K562 (cell line): Measurements from ENCODE around the gene WDR93. TPM values are rescaled to one million over a fixed set of nuclear protein-coding genes. Genes with fewer than 3 reads are reported as not detected.

Source experiments
- ATAC-seq: fragments of 200-7000 bp; cut with Tn5 transposase; 3 replicates; pipeline ENCODE4 v1.9.1; 2020; ENCODE audit warnings: moderate library complexity
- BruUV-seq: library from RNA; stranded (reverse); fragments of 400-500 nt; replicated peaks from 2 replicates; lab custom pipeline; 2021; lab: Mats Ljungman, UMichigan
- CTCF ChIA-PET: fragments of 300-600 bp; formaldehyde crosslinking; extraction: SDS; loops from one replicate; lab custom pipeline; 2021; ENCODE audit warnings: low intra/inter-chr PET ratio; lab: Yijun Ruan, JAX
- POLR2A ChIA-PET: fragments of 300-600, 350-650 bp; sonication (Branson Sonifier 250); formaldehyde crosslinking; extraction: SDS; loops from one replicate; lab custom pipeline; 2021; ENCODE audit warnings: antibody characterized with exemption, inconsistent platforms; lab: Yijun Ruan, JAX
- DNase-seq, 4 experiments: peaks; one replicate each; pipeline versions ENCODE4 v3.0.0 to v3.0.0-alpha.2; 2011 to 2018; ENCODE audit warnings: low spot score in 3 of 4, mixed read lengths in 3 of 4; ENCODE audit errors: extremely low read depth in 1 of 4
- FAIRE-seq: peaks from 2 replicates; lab custom pipeline; 2011; peaks lifted over from hg19 to GRCh38; lab: Jason Lieb, UNC
- H2AFZ ChIP-seq: 2 replicates; pipeline ENCODE4 v1.6.0; 2011; ENCODE audit warnings: low read depth, low read length, control low read depth, inconsistent platforms
- H3K27ac ChIP-seq: fragments of 200-600 bp; 3 replicates; pipeline ENCODE4 v1.8.0; 2011; ENCODE audit warnings: low read depth, mild to moderate bottlenecking, control low read depth, inconsistent platforms, low read length, moderate library complexity, mixed read lengths; ENCODE audit errors: extremely low read depth
- H3K27me3 ChIP-seq, 2 experiments: fragments of 300-600 bp in 1 of 2; 2 replicates in 1 of 2; 3 replicates in 1 of 2; pipeline versions ENCODE4 v1.6.0 to v1.8.0; 2011; ENCODE audit warnings: inconsistent platforms in 2 of 2, low read length in 2 of 2, mild to moderate bottlenecking in 1 of 2, mixed read lengths in 1 of 2, moderate library complexity in 1 of 2; ENCODE audit not compliant: control insufficient read depth in 2 of 2, insufficient read depth in 2 of 2
- H3K36me3 ChIP-seq: fragments of 300-600 bp; 3 replicates; pipeline ENCODE4 v1.8.0; 2011; ENCODE audit warnings: mild to moderate bottlenecking, low read length, inconsistent platforms; ENCODE audit not compliant: control insufficient read depth, insufficient read depth
- H3K4me1 ChIP-seq, 2 experiments: fragments of 200-600 bp in 1 of 2; replicated peaks in 1 of 2; 2 replicates in 1 of 2; 3 replicates in 1 of 2; pipeline versions ENCODE4 v1.5.1 to v1.8.0; 2011; ENCODE audit warnings: inconsistent platforms in 2 of 2, low read length in 2 of 2, mild to moderate bottlenecking in 1 of 2, mixed read lengths in 1 of 2, moderate library complexity in 1 of 2; ENCODE audit not compliant: control insufficient read depth in 2 of 2, insufficient read depth in 2 of 2
- H3K4me2 ChIP-seq: 2 replicates; pipeline ENCODE4 v1.6.1; 2011; ENCODE audit warnings: low read length, control low read depth, inconsistent platforms, mixed read lengths; ENCODE audit not compliant: insufficient read depth
- H3K4me3 ChIP-seq: fragments of 200-600 bp; sonication (generic), shearing (Covaris generic); 2 replicates; pipeline ENCODE4 v1.5.1; 2016; ENCODE audit warnings: control low read depth, inconsistent platforms
- H3K79me2 ChIP-seq: fragments of 200-600 bp; 3 replicates; pipeline ENCODE4 v1.8.0; 2011; ENCODE audit warnings: low read length, inconsistent platforms; ENCODE audit not compliant: control insufficient read depth, insufficient read depth
- H3K9ac ChIP-seq, 2 experiments: 2 replicates each; pipeline versions ENCODE4 v1.6.0 to v1.6.1; 2011; ENCODE audit warnings: low read depth in 2 of 2, low read length in 2 of 2, control low read depth in 1 of 2, inconsistent platforms in 1 of 2, mild to moderate bottlenecking in 1 of 2, mixed read lengths in 1 of 2; ENCODE audit not compliant: insufficient read depth in 1 of 2
- H3K9me1 ChIP-seq: one replicate; pipeline ENCODE4 v1.6.0; 2011; ENCODE audit warnings: inconsistent platforms, mild to moderate bottlenecking, low read length, moderate library complexity; ENCODE audit not compliant: control insufficient read depth, insufficient read depth
- H3K9me3 ChIP-seq: replicated peaks from 2 replicates; pipeline ENCODE4 v1.5.1; 2011; ENCODE audit warnings: low read depth, low read length, inconsistent platforms; ENCODE audit not compliant: control insufficient read depth, insufficient read depth
- H4K20me1 ChIP-seq: replicated peaks from 2 replicates; pipeline ENCODE4 v1.6.1; 2011; ENCODE audit warnings: low read length, inconsistent platforms, mixed read lengths; ENCODE audit not compliant: control insufficient read depth, insufficient read depth
- CTCF ChIP-seq, 3 experiments: IDR thresholded peaks in 2 of 3; conservative IDR thresholded peaks in 1 of 3; 2 replicates each; pipeline ENCODE4 v1.5.1; 2011 to 2012; ENCODE audit warnings: low read length in 3 of 3, mild to moderate bottlenecking in 3 of 3, control low read depth in 2 of 3, improper control_type of control experiment in 1 of 3, inconsistent platforms in 1 of 3, low read depth in 1 of 3, mixed read lengths in 1 of 3, moderate library complexity in 1 of 3; ENCODE audit not compliant: insufficient read depth in 2 of 3
- TFAM ChIP-seq: fragments of 250-450 bp; sonication (Bioruptor Pico); conservative IDR thresholded peaks from 2 replicates; pipeline ENCODE4 v1.5.0; 2021; ENCODE audit warnings: mild to moderate bottlenecking, moderate library complexity
- ZNF518B ChIP-seq: fragments of 250-450 bp; sonication (Bioruptor Pico); IDR thresholded peaks from 2 replicates; pipeline ENCODE4 v1.5.0; 2021; ENCODE audit warnings: mild to moderate bottlenecking, moderate library complexity
- ZZZ3 ChIP-seq: fragments of 450-650 bp; IDR thresholded peaks from 2 replicates; pipeline ENCODE4 v1.6.1; 2016; ENCODE audit warnings: antibody characterized with exemption, mild to moderate bottlenecking, moderate library complexity
- WGBS: fragments of 100-300 bp; shearing (Covaris generic); methylation state at CpG from one replicate; pipeline ENCODE4 v1.1.6; 2016; ENCODE audit warnings: low coverage, mixed read lengths; ENCODE audit not compliant: insufficient coverage; ENCODE audit errors: missing lambda C conversion rate; 5-methylcytosine and 5-hydroxymethylcytosine counted together
- in situ Hi-C: fragments of 300-500 bp; cut with MboI; formaldehyde crosslinking; loops from 4 replicates; pipeline ENCODE4 v1.15.0; 2018; ENCODE audit warnings: inconsistent platforms, mixed read lengths
- intact Hi-C: fragments of 100-400 bp; cut with micrococcal nuclease; formaldehyde crosslinking; loops from 2 replicates; pipeline ENCODE4 v1.14.2; 2022
- polyA plus RNA-seq, 8 experiments: library from polyadenylated mRNA; depleted of rRNA in 4 of 8; stranded (reverse) in 5 of 8; unstranded in 3 of 8; fragments of >200 nt; fragmentation: Nextera tagmentation in 2 of 8; fragmentation: Illumina TruSeq in 1 of 8; extraction: Ambion mirVana in 2 of 8; extraction: Trizol in 1 of 8; gene quantifications; 2 replicates each; pipeline versions ENCODE4 v1.2.1 to v1.2.3, GENCODE V29; 2011 to 2014; ENCODE audit warnings: inconsistent platforms in 1 of 8, missing spikeins in 1 of 8
- total RNA-seq, 7 experiments: library from RNA; depleted of rRNA in 6 of 7; stranded (reverse); fragments of >200 nt in 6 of 7; fragmentation: Illumina TruSeq in 2 of 7; extraction: Trizol in 2 of 7; gene quantifications; 2 replicates each; pipeline versions ENCODE4 v1.2.1 to v1.2.3, GENCODE V29; 2011 to 2021; ENCODE audit warnings: low replicate concordance in 1 of 7

Gene WDR93
- total and polyA plus RNA-seq, 9 of the 15 experiments (the other 6 are each of a cell fraction or from before 2014, with no cell fraction given) = not detected

- TF ChIP-seq CTCF (IDR thresholded peaks at IDR 0.05 in 2 of 3, conservative IDR thresholded peaks at IDR 0.05 in 1 of 3; ENCODE audit: insufficient read depth in 2 of 3, low read depth in 1 of 3, low read length in 3 of 3) = no peak
- TF ChIP-seq ZNF518B = no peak
- no peak for TF ChIP-seq ZZZ3
Measured at GRCh38 chr15:89728254-89728653, 37.6 kb downstream of the WDR93 start (continued).

- Histone ChIP-seq H3K9me3 (no peaks in the 10 kb centered on the region), H3K27me3 (peaks cover 14 to 55% of the 10 kb centered on the region in 2 experiments; a peak in 4 of 5 replicates), H4K20me1 (no peaks in the 10 kb centered on the region), H2AFZ (no peak overlapping the region), H3K4me3 (no peak overlapping the region), H3K4me2 (no peak overlapping the region), H3K27ac (no peak overlapping the region), H3K4me1 (no peaks in the 10 kb centered on the region), H3K36me3 (no peaks in the 10 kb centered on the region), H3K79me2 (no peaks in the 10 kb centered on the region), H3K9me1 (no peaks in the 10 kb centered on the region), H3K9ac (no peak overlapping the region)
- intact Hi-C loops (no loop called here), in situ Hi-C loops (loop anchor here (10.0 kb wide), 1 partner anchor 344 kb away; no protein-coding TSS in a partner anchor)
- TF ChIP-seq TFAM (CRISPR knock-in tag) = no peak
- ChIA-PET POLR2A (interaction anchor here (0.7 to 1.0 kb wide), 2 partner anchors 29 to 60 kb away, joined by 3 to 4 read pairs; no protein-coding TSS in a partner anchor), CTCF (no interaction called here)
- no TSS peak for BruUV-seq
- ATAC-seq (no peak), FAIRE-seq (no peak), DNase-seq (no peak)
- 0% methylated on average over 5 of the region's 5 CpGs for WGBS
Measured at GRCh38 chr15:89731275-89731674, 40.7 kb downstream of the WDR93 start.
